ENCODE results near the gene HECTD4.

DNA sequence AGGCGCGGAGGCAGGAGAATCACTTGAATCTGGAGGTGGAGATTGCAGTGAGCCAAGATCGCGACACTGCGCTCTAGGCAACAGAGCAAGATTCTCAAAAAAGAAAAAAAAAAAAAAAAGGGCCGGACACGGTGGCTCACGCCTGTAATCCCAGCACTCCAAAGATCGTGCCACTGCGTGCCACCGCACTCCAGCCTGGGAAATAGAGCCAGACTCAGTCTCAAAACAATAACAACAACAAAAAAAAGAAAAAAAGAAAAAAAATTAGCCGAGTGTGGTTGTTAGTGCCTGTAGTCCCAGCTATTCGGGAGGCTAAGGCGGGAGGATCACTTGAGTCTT is 27.6 kb upstream of the HECTD4 start:
- TF ChIP-seq YY1 (IDR thresholded peaks at IDR 0.05; ENCODE audit: insufficient read depth, insufficient read length) (no peak), ZNF274 (IDR thresholded peaks at IDR 0.05; ENCODE audit: low read depth, low read length) (no peak), SUZ12 (IDR thresholded peaks at IDR 0.05; ENCODE audit: extremely low read depth, insufficient read depth, insufficient read length) (no peak)

Measured in NT2/D1 (cell line).